Neuronal stem cell (in vitro differentiated cells): ENCODE measurements around the gene RBMS3.

Experiments
- DNase-seq: peaks from one replicate; pipeline ENCODE4 v3.0.0-alpha.2; 2013; ENCODE audit warnings: low spot score
- H2AFZ ChIP-seq: one replicate; pipeline ENCODE4 v1.6.1; 2013; ENCODE audit warnings: mild to moderate bottlenecking, low read length, inconsistent platforms
- H2AK5ac ChIP-seq: 2 replicates; pipeline ENCODE4 v1.6.1; 2013; ENCODE audit warnings: low read depth, mild to moderate bottlenecking, inconsistent platforms, low read length, moderate library complexity, mixed read lengths
- H2BK120ac ChIP-seq: 2 replicates; pipeline ENCODE4 v1.6.1; 2013; ENCODE audit warnings: low read depth, mild to moderate bottlenecking, inconsistent platforms, low read length, moderate library complexity, mixed read lengths
- H2BK12ac ChIP-seq: one replicate; pipeline ENCODE4 v1.6.1; 2013; ENCODE audit warnings: low read length, inconsistent platforms
- H2BK15ac ChIP-seq: 2 replicates; pipeline ENCODE4 v1.6.1; 2013; ENCODE audit warnings: mild to moderate bottlenecking, low read length, inconsistent platforms, mixed read lengths
- H2BK5ac ChIP-seq: one replicate; pipeline ENCODE4 v1.6.1; 2013; ENCODE audit warnings: inconsistent platforms, mild to moderate bottlenecking, low read length, moderate library complexity
- H3K14ac ChIP-seq: one replicate; pipeline ENCODE4 v1.6.1; 2013; ENCODE audit warnings: low read length, inconsistent platforms
- H3K18ac ChIP-seq: 2 replicates; pipeline ENCODE4 v1.6.1; 2013; ENCODE audit warnings: low read length, inconsistent platforms
- H3K23ac ChIP-seq: 2 replicates; pipeline ENCODE4 v1.6.1; 2013; ENCODE audit warnings: low read depth, mild to moderate bottlenecking, mixed read lengths, low read length, inconsistent platforms; ENCODE audit not compliant: poor library complexity
- H3K27ac ChIP-seq: replicated peaks from 3 replicates; pipeline ENCODE4 v1.5.1; 2013; ENCODE audit warnings: low read length, inconsistent platforms
- H3K27me3 ChIP-seq, 3 experiments: 2 replicates each; pipeline ENCODE4 v1.6.1; 2013; ENCODE audit warnings: low read length in 3 of 3, mild to moderate bottlenecking in 2 of 3, inconsistent platforms in 1 of 3, low read depth in 1 of 3, mixed read lengths in 1 of 3, moderate library complexity in 1 of 3; ENCODE audit not compliant: control insufficient read depth in 3 of 3, insufficient read depth in 3 of 3
- H3K36me3 ChIP-seq, 2 donors: replicated peaks in 1 of 2; 2 replicates each; pipeline ENCODE4 v1.6.1; 2013; ENCODE audit warnings: low read length in 2 of 2; ENCODE audit not compliant: control insufficient read depth in 2 of 2, insufficient read depth in 2 of 2
- H3K4ac ChIP-seq: 2 replicates; pipeline ENCODE4 v1.6.1; 2013; ENCODE audit warnings: inconsistent platforms, mild to moderate bottlenecking, low read length, moderate library complexity
- H3K4me1 ChIP-seq, 2 donors: 1 replicate in 1 of 2; 2 replicates in 1 of 2; pipeline ENCODE4 v1.6.1; 2013; ENCODE audit warnings: low read length in 2 of 2, low read depth in 1 of 2; ENCODE audit not compliant: control insufficient read depth in 2 of 2, insufficient read depth in 1 of 2
- H3K4me2 ChIP-seq: one replicate; pipeline ENCODE4 v1.6.1; 2013; ENCODE audit warnings: mild to moderate bottlenecking, low read length, inconsistent platforms; ENCODE audit not compliant: insufficient read depth, poor library complexity, severe bottlenecking
- H3K4me3 ChIP-seq, 2 donors: 2 replicates each; pipeline ENCODE4 v1.5.1; 2013; ENCODE audit warnings: low read length in 2 of 2, mild to moderate bottlenecking in 2 of 2, inconsistent platforms in 1 of 2, moderate library complexity in 1 of 2
- H3K79me1 ChIP-seq: one replicate; pipeline ENCODE4 v1.6.1; 2013; ENCODE audit warnings: low read depth, mild to moderate bottlenecking, inconsistent platforms, low read length, moderate library complexity
- H3K9ac ChIP-seq: one replicate; pipeline ENCODE4 v1.6.1; 2013; ENCODE audit warnings: mild to moderate bottlenecking, low read depth, low read length, inconsistent platforms; ENCODE audit not compliant: poor library complexity
- H3K9me3 ChIP-seq, 2 donors: replicated peaks in 1 of 2; 2 replicates each; pipeline versions ENCODE3 to v1.6.1; 2013; ENCODE audit warnings: low read length in 2 of 2, mild to moderate bottlenecking in 2 of 2, inconsistent platforms in 1 of 2, low read depth in 1 of 2, mixed read lengths in 1 of 2, moderate library complexity in 1 of 2; ENCODE audit not compliant: control insufficient read depth in 2 of 2, insufficient read depth in 1 of 2
- H4K8ac ChIP-seq: one replicate; pipeline ENCODE4 v1.6.1; 2013; ENCODE audit warnings: low read depth, mild to moderate bottlenecking, inconsistent platforms, low read length, moderate library complexity
- H4K91ac ChIP-seq: one replicate; pipeline ENCODE4 v1.6.1; 2013; ENCODE audit warnings: low read length, low read depth, mild to moderate bottlenecking, inconsistent platforms; ENCODE audit not compliant: poor library complexity
- WGBS, 2 donors: extraction: QIAGEN DNeasy Blood & Tissue Kit; methylation state at CpG; one replicate each; pipeline ENCODE4 v1.1.7; 2013; ENCODE audit warnings: missing lambda C conversion rate in 2 of 2, mixed read lengths in 1 of 2; ENCODE audit not compliant: insufficient read length in 2 of 2, insufficient replicate concordance in 1 of 2; ENCODE audit errors: extremely low coverage in 2 of 2; 5-methylcytosine and 5-hydroxymethylcytosine counted together

The RBMS3 gene

GRCh38 chr3:29605845-29606244, 325.0 kb downstream of the RBMS3 start:
- Histone ChIP-seq H3K27me3 (no peaks in the 10 kb centered on the region), H2AFZ (no peak overlapping the region), H3K36me3 (no peaks in the 10 kb centered on the region), H2BK5ac (no peak overlapping the region), H2BK120ac (no peak overlapping the region), H3K9me3 (no peaks in the 10 kb centered on the region), H3K4me3 (no peak overlapping the region), H3K9ac (no peak overlapping the region), H4K91ac (no peak overlapping the region), H3K18ac (no peak overlapping the region), H2BK12ac (no peak overlapping the region), H3K79me1 (no peaks in the 10 kb centered on the region), H3K14ac (no peak overlapping the region), H3K4me2 (no peak overlapping the region), H3K4ac (no peak overlapping the region), H4K8ac (no peak overlapping the region), H2BK15ac (no peak overlapping the region), H3K23ac (no peak overlapping the region), H3K27ac (no peak overlapping the region), H3K4me1 (no peaks in the 10 kb centered on the region), H2AK5ac (no peak overlapping the region)
- no peak for DNase-seq
- no CpG with 5 or more reads among the region's 2 CpGs for WGBS, 2 donors

GRCh38 chr3:29606416-29606815, 325.5 kb downstream of the RBMS3 start:
- Histone ChIP-seq H3K18ac (no peak overlapping the region), H3K9ac (no peak overlapping the region), H2BK120ac (no peak overlapping the region), H4K8ac (no peak overlapping the region), H3K27me3 (no peaks in the 10 kb centered on the region), H3K36me3 (no peaks in the 10 kb centered on the region), H2AFZ (no peak overlapping the region), H3K4me2 (no peak overlapping the region), H3K23ac (no peak overlapping the region), H3K4me1 (no peaks in the 10 kb centered on the region), H4K91ac (no peak overlapping the region), H3K9me3 (no peaks in the 10 kb centered on the region), H3K14ac (no peak overlapping the region), H2BK15ac (no peak overlapping the region), H3K79me1 (no peaks in the 10 kb centered on the region), H3K27ac (no peak overlapping the region), H2BK5ac (no peak overlapping the region), H3K4me3 (no peak overlapping the region), H3K4ac (no peak overlapping the region), H2AK5ac (no peak overlapping the region), H2BK12ac (no peak overlapping the region)
- DNase-seq, result no peak

- no peak overlapping the region for H3K4me2 ChIP-seq
- no peak overlapping the region for H3K9ac ChIP-seq
- no peaks in the 10 kb centered on the region for H3K9me3 ChIP-seq
- no peak overlapping the region for H2AFZ ChIP-seq
- no peak overlapping the region for H3K14ac ChIP-seq
- no peaks in the 10 kb centered on the region for H3K36me3 ChIP-seq
- H3K4ac ChIP-seq, result no peak overlapping the region
- H3K4me1 ChIP-seq, result no peaks in the 10 kb centered on the region
- no peak overlapping the region for H2BK15ac ChIP-seq
- H2BK120ac ChIP-seq, result no peak overlapping the region
- no peak overlapping the region for H2BK12ac ChIP-seq
- no peak overlapping the region for H2BK5ac ChIP-seq
- H3K18ac ChIP-seq, result no peak overlapping the region
- no peak overlapping the region for H2AK5ac ChIP-seq
- H4K8ac ChIP-seq, result no peak overlapping the region
- H3K4me3 ChIP-seq, result no peak overlapping the region
- DNase-seq, result no peak
- H4K91ac ChIP-seq, result no peak overlapping the region
- no peaks in the 10 kb centered on the region for H3K79me1 ChIP-seq
- H3K27me3 ChIP-seq, result no peaks in the 10 kb centered on the region
- no CpG with 5 or more reads among the region's 3 CpGs for WGBS, 2 donors
- H3K27ac ChIP-seq, result no peak overlapping the region
- H3K23ac ChIP-seq, result no peak overlapping the region
Observed at GRCh38 chr3:29608414-29609327, 327.8 kb downstream of the RBMS3 start.

- no peak overlapping the region for H2AFZ ChIP-seq
- H3K4me2 ChIP-seq, result no peak overlapping the region
- no peak overlapping the region for H2AK5ac ChIP-seq
- H3K36me3 ChIP-seq, result no peaks in the 10 kb centered on the region
- H3K27me3 ChIP-seq, result no peaks in the 10 kb centered on the region
- no peaks in the 10 kb centered on the region for H3K79me1 ChIP-seq
- no peak overlapping the region for H2BK15ac ChIP-seq
- H2BK120ac ChIP-seq, result no peak overlapping the region
- no peak overlapping the region for H3K23ac ChIP-seq
- H3K4ac ChIP-seq, result no peak overlapping the region
- H3K14ac ChIP-seq, result no peak overlapping the region
- H2BK5ac ChIP-seq, result no peak overlapping the region
- H3K9me3 ChIP-seq, result no peaks in the 10 kb centered on the region
- no peak overlapping the region for H3K4me3 ChIP-seq
- no peak overlapping the region for H3K27ac ChIP-seq
- no peaks in the 10 kb centered on the region for H3K4me1 ChIP-seq
- H3K18ac ChIP-seq, result no peak overlapping the region
- H3K9ac ChIP-seq, result no peak overlapping the region
- DNase-seq, result no peak
- no peak overlapping the region for H2BK12ac ChIP-seq
- H4K8ac ChIP-seq, result no peak overlapping the region
- H4K91ac ChIP-seq, result no peak overlapping the region
Observed at GRCh38 chr3:29609328-29609811, 328.5 kb downstream of the RBMS3 start.
